ENCODE measurements around the gene ACVRL1.
"Not testable (repeated sequence)": the region's sequence is repeated elsewhere in the genome, so short reads cannot be mapped to it uniquely, and the experiment has no call there.

The ACVRL1 gene

DNA sequence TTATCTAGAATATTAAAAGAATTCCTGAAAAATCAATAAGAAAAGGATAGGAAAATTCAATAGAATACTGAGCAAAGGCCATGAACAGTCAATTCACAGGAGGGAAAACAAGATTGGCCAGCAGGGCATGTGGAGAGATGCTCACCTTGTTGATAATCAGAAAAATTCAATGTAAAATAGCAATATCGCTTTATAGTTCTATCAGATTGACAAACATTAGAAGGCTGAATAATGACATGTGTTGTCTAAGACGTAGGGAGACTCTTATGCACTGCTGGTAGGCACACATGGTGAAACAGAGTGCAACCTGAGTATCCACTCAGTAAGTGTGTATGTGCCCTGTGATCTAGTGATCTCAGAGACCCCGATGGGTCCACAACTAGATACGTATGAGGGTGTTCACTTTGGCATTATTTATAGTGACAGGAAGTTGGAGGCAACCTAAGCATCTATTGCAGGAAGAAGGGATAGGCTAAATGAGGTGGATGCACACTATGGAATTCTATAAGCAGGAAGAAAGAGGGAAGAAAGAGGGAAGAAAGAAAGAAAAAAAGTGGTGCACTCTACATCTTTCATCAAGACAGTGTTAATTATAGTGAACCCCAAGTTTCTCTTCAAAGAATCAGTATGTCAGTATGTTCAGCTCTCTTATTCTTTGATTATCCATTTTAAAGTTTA, 23.2 kb upstream of the ACVRL1 start:
- no peaks in the 10 kb centered on the region for H3K27me3 ChIP-seq (ENCODE audit: control insufficient read depth in 3 of 3, insufficient read depth in 3 of 3, low read depth in 1 of 3, low read length in 3 of 3)
- H3K14ac ChIP-seq (ENCODE audit: low read length) = no peak overlapping the region
- no peak overlapping the region for H2AK5ac ChIP-seq (ENCODE audit: low read depth, low read length)
- no peak overlapping the region for H2BK12ac ChIP-seq (ENCODE audit: low read length)
- no peak overlapping the region for H2AFZ ChIP-seq (ENCODE audit: low read length)
- H3K4me3 ChIP-seq (ENCODE audit: low read length in 2 of 2) = no peak overlapping the region
- no CpG with 5 or more reads among the region's 4 CpGs for WGBS, 2 donors (ENCODE audit: extremely low coverage in 2 of 2, insufficient read length in 2 of 2, insufficient replicate concordance in 1 of 2)
- no peak overlapping the region for H3K23ac ChIP-seq (ENCODE audit: low read depth, low read length, poor library complexity)
- H3K9ac ChIP-seq (ENCODE audit: low read depth, low read length, poor library complexity) = no peak overlapping the region
- no peaks in the 10 kb centered on the region for H3K36me3 ChIP-seq (replicated peaks in 1 of 2; ENCODE audit: control insufficient read depth in 2 of 2, insufficient read depth in 2 of 2, low read length in 2 of 2)
- no peaks in the 10 kb centered on the region for H3K79me1 ChIP-seq (ENCODE audit: low read depth, low read length)
- peaks cover 2 to 8% of the 10 kb centered on the region in 2 donors for H3K9me3 ChIP-seq (replicated peaks in 1 of 2; ENCODE audit: control insufficient read depth in 2 of 2, insufficient read depth in 1 of 2, low read depth in 1 of 2, low read length in 2 of 2)
- no peak overlapping the region for H3K4me2 ChIP-seq (ENCODE audit: insufficient read depth, low read length, poor library complexity, severe bottlenecking)
- H3K18ac ChIP-seq (ENCODE audit: low read length) = no peak overlapping the region
- no peak overlapping the region for H4K8ac ChIP-seq (ENCODE audit: low read depth, low read length)
- no peak overlapping the region for H3K4ac ChIP-seq (ENCODE audit: low read length)
- DNase-seq (ENCODE audit: low spot score) = no peak
- no peak overlapping the region for H2BK15ac ChIP-seq (ENCODE audit: low read length)
- no peak overlapping the region for H2BK5ac ChIP-seq (ENCODE audit: low read length)
- H3K4me1 ChIP-seq (ENCODE audit: control insufficient read depth in 2 of 2, insufficient read depth in 1 of 2, low read depth in 1 of 2, low read length in 2 of 2) = peaks cover 0 to 4% of the 10 kb centered on the region in 2 donors
- H2BK120ac ChIP-seq (ENCODE audit: low read depth, low read length) = no peak overlapping the region
- no peak overlapping the region for H3K27ac ChIP-seq (replicated peaks; ENCODE audit: low read length)
- H4K91ac ChIP-seq (ENCODE audit: low read depth, low read length, poor library complexity) = no peak overlapping the region

DNA sequence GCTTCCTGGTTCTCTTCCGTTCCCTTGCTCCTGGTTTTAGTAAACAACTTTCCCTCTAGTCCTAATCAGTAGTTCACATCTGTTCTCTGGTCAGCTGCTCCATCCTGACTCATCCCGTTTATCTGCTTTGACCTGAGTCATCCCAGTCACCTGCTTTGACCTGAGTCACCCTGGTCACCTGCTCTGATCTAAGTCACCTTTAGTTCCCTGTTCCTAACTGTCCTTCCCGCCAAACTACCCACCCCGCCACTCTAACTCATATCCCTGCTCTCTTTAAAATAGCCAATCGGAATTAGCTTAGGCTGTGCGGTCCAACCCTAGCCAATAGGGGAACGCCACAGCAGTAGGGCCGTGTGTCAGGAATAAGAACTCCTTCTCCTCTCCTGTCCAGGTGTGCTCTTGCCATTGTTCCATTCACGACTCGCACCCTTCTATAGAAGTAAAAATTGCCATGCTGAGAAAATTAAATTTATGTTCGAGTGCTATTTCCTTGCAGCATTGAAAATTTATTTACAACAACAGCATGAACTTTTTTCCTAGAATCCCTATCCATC, 22.6 kb upstream of the ACVRL1 start:
- Histone ChIP-seq H2BK15ac (ENCODE audit: low read length) (no peak overlapping the region), H2AFZ (ENCODE audit: low read length) (no peak overlapping the region), H3K14ac (ENCODE audit: low read length) (no peak overlapping the region), H2BK12ac (ENCODE audit: low read length) (no peak overlapping the region), H3K4ac (ENCODE audit: low read length) (no peak overlapping the region), H4K8ac (ENCODE audit: low read depth, low read length) (no peak overlapping the region), H2BK5ac (ENCODE audit: low read length) (no peak overlapping the region), H3K4me3 (ENCODE audit: low read length in 2 of 2) (no peak overlapping the region), H3K18ac (ENCODE audit: low read length) (no peak overlapping the region), H3K36me3 (replicated peaks in 1 of 2; ENCODE audit: control insufficient read depth in 2 of 2, insufficient read depth in 2 of 2, low read length in 2 of 2) (no peaks in the 10 kb centered on the region), H3K9me3 (replicated peaks in 1 of 2; ENCODE audit: control insufficient read depth in 2 of 2, insufficient read depth in 1 of 2, low read depth in 1 of 2, low read length in 2 of 2) (peaks cover 2 to 8% of the 10 kb centered on the region in 2 donors), H4K91ac (ENCODE audit: low read depth, low read length, poor library complexity) (no peak overlapping the region), H3K27me3 (ENCODE audit: control insufficient read depth in 3 of 3, insufficient read depth in 3 of 3, low read depth in 1 of 3, low read length in 3 of 3) (no peaks in the 10 kb centered on the region), H3K4me1 (ENCODE audit: control insufficient read depth in 2 of 2, insufficient read depth in 1 of 2, low read depth in 1 of 2, low read length in 2 of 2) (peaks cover 0 to 4% of the 10 kb centered on the region in 2 donors), H3K9ac (ENCODE audit: low read depth, low read length, poor library complexity) (no peak overlapping the region), H3K4me2 (ENCODE audit: insufficient read depth, low read length, poor library complexity, severe bottlenecking) (no peak overlapping the region), H2BK120ac (ENCODE audit: low read depth, low read length) (no peak overlapping the region), H2AK5ac (ENCODE audit: low read depth, low read length) (no peak overlapping the region), H3K23ac (ENCODE audit: low read depth, low read length, poor library complexity) (peak overlapping the region; percentile 93), H3K27ac (replicated peaks; ENCODE audit: low read length) (no peak overlapping the region), H3K79me1 (ENCODE audit: low read depth, low read length) (no peaks in the 10 kb centered on the region)
- DNase-seq (ENCODE audit: low spot score) = no peak
- WGBS, 2 donors (ENCODE audit: extremely low coverage in 2 of 2, insufficient read length in 2 of 2, insufficient replicate concordance in 1 of 2) = no CpG with 5 or more reads among the region's 11 CpGs

DNA sequence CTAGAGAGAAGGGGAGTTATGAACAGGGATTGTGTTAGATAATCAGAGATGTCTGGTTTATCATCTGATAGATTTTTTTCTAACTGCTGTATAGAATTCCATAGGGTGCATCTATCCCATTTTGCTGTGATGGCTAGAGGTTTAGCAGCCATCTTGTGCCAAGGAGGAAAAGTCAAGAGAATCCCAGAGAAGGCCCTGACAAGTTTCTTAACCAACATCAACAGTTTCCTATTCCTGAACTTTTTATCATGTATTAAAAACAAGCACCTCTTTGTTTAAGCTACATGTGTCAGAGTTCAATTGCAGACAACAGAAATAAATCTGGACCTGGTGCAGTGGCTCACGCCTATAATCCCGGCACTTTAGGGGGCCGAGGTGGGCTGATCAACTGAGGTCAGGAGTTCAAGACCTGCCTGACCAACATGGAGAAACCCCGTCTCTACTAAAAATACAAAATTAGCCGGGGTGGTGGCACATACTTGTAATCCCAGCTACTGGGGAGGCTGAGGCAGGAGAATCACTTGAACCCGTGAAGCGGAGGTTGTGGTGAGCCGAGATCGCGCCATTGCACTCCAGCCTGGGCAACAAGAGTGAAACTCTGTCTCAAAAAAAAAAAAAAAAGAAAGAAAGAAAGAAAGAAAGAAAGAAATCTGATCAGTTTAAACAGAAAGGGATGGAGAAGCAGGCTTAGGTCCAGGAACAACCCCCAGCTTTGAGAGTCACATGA, 21.8 kb upstream of the ACVRL1 start:
- not testable (repeated sequence) for H3K18ac ChIP-seq (ENCODE audit: low read length); H3K27ac ChIP-seq (replicated peaks; ENCODE audit: low read length); H2BK15ac ChIP-seq (ENCODE audit: low read length); H3K4ac ChIP-seq (ENCODE audit: low read length); H2BK12ac ChIP-seq (ENCODE audit: low read length); H3K4me1 ChIP-seq (ENCODE audit: control insufficient read depth in 2 of 2, insufficient read depth in 1 of 2, low read depth in 1 of 2, low read length in 2 of 2); H3K27me3 ChIP-seq (ENCODE audit: control insufficient read depth in 3 of 3, insufficient read depth in 3 of 3, low read depth in 1 of 3, low read length in 3 of 3); H2BK120ac ChIP-seq (ENCODE audit: low read depth, low read length); H3K36me3 ChIP-seq (replicated peaks in 1 of 2; ENCODE audit: control insufficient read depth in 2 of 2, insufficient read depth in 2 of 2, low read length in 2 of 2); H2BK5ac ChIP-seq (ENCODE audit: low read length); H4K8ac ChIP-seq (ENCODE audit: low read depth, low read length); H3K9me3 ChIP-seq (replicated peaks in 1 of 2; ENCODE audit: control insufficient read depth in 2 of 2, insufficient read depth in 1 of 2, low read depth in 1 of 2, low read length in 2 of 2); H3K4me2 ChIP-seq (ENCODE audit: insufficient read depth, low read length, poor library complexity, severe bottlenecking); H3K9ac ChIP-seq (ENCODE audit: low read depth, low read length, poor library complexity); DNase-seq (ENCODE audit: low spot score); H3K4me3 ChIP-seq (ENCODE audit: low read length in 2 of 2); H3K79me1 ChIP-seq (ENCODE audit: low read depth, low read length); H2AK5ac ChIP-seq (ENCODE audit: low read depth, low read length); H4K91ac ChIP-seq (ENCODE audit: low read depth, low read length, poor library complexity); H3K23ac ChIP-seq (ENCODE audit: low read depth, low read length, poor library complexity); H3K14ac ChIP-seq (ENCODE audit: low read length)
- WGBS, 2 donors (ENCODE audit: extremely low coverage in 2 of 2, insufficient read length in 2 of 2, insufficient replicate concordance in 1 of 2) = no CpG with 5 or more reads among the region's 10 CpGs
- peak overlapping the region; percentile 81 for H2AFZ ChIP-seq (ENCODE audit: low read length)

DNA sequence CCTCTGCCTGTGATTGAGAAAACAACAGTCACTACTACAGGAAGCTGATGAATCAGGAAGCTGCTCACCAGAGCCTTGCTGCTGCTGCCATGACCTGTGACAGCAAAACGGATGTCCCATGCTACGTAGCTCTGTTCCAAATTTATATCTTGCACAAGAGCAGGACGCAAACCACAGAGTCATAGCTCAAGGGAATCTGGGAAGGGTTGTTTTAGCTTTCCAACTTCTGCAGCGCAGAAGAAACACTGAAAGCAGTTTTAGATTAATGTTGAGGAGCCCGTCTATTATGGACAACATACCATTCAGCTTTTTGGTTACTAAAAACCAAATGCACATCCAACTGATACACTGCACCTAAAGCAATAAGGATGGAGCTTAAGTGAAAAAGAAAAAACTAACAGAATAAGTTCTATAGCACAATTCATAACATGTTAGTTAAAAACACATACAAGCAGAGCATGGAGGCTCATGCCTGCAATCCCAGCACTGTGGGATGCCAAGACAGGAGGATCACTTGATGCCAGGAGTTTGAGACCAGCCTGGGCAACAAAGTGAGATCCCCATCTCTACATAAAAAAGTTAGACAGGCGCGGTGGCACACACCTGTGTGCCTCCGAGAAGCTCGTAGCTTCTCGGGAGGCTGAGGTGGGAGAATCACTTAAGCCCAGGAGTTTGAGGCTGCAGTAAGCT, 21.1 kb upstream of the ACVRL1 start:
- peaks cover 2 to 8% of the 10 kb centered on the region in 2 donors for H3K9me3 ChIP-seq (replicated peaks in 1 of 2; ENCODE audit: control insufficient read depth in 2 of 2, insufficient read depth in 1 of 2, low read depth in 1 of 2, low read length in 2 of 2)
- H3K14ac ChIP-seq (ENCODE audit: low read length) = no peak overlapping the region
- H3K4ac ChIP-seq (ENCODE audit: low read length) = no peak overlapping the region
- H3K23ac ChIP-seq (ENCODE audit: low read depth, low read length, poor library complexity) = no peak overlapping the region
- H2AFZ ChIP-seq (ENCODE audit: low read length) = peak overlapping the region; percentile 81
- no peaks in the 10 kb centered on the region for H3K79me1 ChIP-seq (ENCODE audit: low read depth, low read length)
- H2AK5ac ChIP-seq (ENCODE audit: low read depth, low read length) = no peak overlapping the region
- peaks cover 0 to 4% of the 10 kb centered on the region in 2 donors for H3K4me1 ChIP-seq (ENCODE audit: control insufficient read depth in 2 of 2, insufficient read depth in 1 of 2, low read depth in 1 of 2, low read length in 2 of 2)
- no peaks in the 10 kb centered on the region for H3K36me3 ChIP-seq (replicated peaks in 1 of 2; ENCODE audit: control insufficient read depth in 2 of 2, insufficient read depth in 2 of 2, low read length in 2 of 2)
- H3K27me3 ChIP-seq (ENCODE audit: control insufficient read depth in 3 of 3, insufficient read depth in 3 of 3, low read depth in 1 of 3, low read length in 3 of 3) = peaks cover 0 to 7% (median 0%) of the 10 kb centered on the region in 3 experiments
- H4K91ac ChIP-seq (ENCODE audit: low read depth, low read length, poor library complexity) = no peak overlapping the region
- no peak overlapping the region for H3K27ac ChIP-seq (replicated peaks; ENCODE audit: low read length)
- H3K9ac ChIP-seq (ENCODE audit: low read depth, low read length, poor library complexity) = no peak overlapping the region
- no peak overlapping the region for H4K8ac ChIP-seq (ENCODE audit: low read depth, low read length)
- H2BK12ac ChIP-seq (ENCODE audit: low read length) = no peak overlapping the region
- H2BK15ac ChIP-seq (ENCODE audit: low read length) = no peak overlapping the region
- no peak overlapping the region for H3K18ac ChIP-seq (ENCODE audit: low read length)
- H3K4me3 ChIP-seq (ENCODE audit: low read length in 2 of 2) = no peak overlapping the region
- H2BK120ac ChIP-seq (ENCODE audit: low read depth, low read length) = no peak overlapping the region
- H3K4me2 ChIP-seq (ENCODE audit: insufficient read depth, low read length, poor library complexity, severe bottlenecking) = no peak overlapping the region
- DNase-seq (ENCODE audit: low spot score) = no peak
- no peak overlapping the region for H2BK5ac ChIP-seq (ENCODE audit: low read length)
- no CpG with 5 or more reads among the region's 10 CpGs for WGBS, 2 donors (ENCODE audit: extremely low coverage in 2 of 2, insufficient read length in 2 of 2, insufficient replicate concordance in 1 of 2)

Measured in neuronal stem cell (in vitro differentiated cells).